ENCODE measurements around the gene NSUN7. TPM values are rescaled to one million over a fixed set of nuclear protein-coding genes. Genes with fewer than 3 reads are reported as not detected.
A peak's percentile ranks its signal among the peaks of the same experiment; 100 is the strongest.

NSUN7 gene
- total RNA-seq, 3 donors from 2014 or later (not counting 1 experiment from before 2014, with no cell fraction given), result 0.14 to 0.23 TPM; not detected in 1

DNA sequence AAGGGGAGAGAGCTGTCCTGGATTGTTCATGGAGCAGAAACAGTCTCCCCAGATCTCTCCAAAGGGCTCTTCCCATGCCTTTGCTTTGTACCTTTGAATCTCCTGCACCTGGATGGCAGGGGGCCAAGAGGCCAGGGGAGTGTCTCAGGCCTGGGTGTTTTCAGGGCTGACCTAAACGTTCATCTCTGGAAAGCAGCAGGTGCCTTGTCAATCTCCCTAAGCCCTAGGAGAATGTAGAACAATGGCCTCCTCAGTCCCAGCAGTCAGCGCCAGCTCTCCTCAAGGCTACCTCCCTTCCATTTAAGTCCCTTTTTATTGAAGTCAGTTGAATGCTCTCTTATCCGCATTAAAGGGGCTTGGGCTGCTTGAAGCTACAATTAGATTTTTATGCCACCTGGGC is 31.2 kb upstream of the NSUN7 start:
- H3K4me3 ChIP-seq (ENCODE audit: low read length), result no peak overlapping the region
- WGBS (ENCODE audit: insufficient coverage), result 86% methylated on average over 3 of the region's 3 CpGs
- intact Hi-C loops (cut with micrococcal nuclease), result no loop called here
- ATAC-seq, result no peak
- no peak for DNase-seq
- Mint-ChIP-seq H3K27me3 (ENCODE audit: low read depth in 2 of 2) (no peaks in the 10 kb centered on the region), H3K4me3 (no peak overlapping the region), H3K9me3 (no peaks in the 10 kb centered on the region), H3K36me3 (no peaks in the 10 kb centered on the region), H3K4me1 (no peaks in the 10 kb centered on the region), H3K27ac (no peak overlapping the region)
- no peaks in the 10 kb centered on the region for H3K27me3 ChIP-seq (ENCODE audit: control insufficient read depth, insufficient read depth, low read length)
- no peaks in the 10 kb centered on the region for H3K9me3 ChIP-seq (ENCODE audit: control insufficient read depth, insufficient read depth, low read length)
- peaks cover 8% of the 10 kb centered on the region for H3K4me1 ChIP-seq (ENCODE audit: control insufficient read depth, insufficient read depth, low read length)
- TF ChIP-seq, protein P1, sequence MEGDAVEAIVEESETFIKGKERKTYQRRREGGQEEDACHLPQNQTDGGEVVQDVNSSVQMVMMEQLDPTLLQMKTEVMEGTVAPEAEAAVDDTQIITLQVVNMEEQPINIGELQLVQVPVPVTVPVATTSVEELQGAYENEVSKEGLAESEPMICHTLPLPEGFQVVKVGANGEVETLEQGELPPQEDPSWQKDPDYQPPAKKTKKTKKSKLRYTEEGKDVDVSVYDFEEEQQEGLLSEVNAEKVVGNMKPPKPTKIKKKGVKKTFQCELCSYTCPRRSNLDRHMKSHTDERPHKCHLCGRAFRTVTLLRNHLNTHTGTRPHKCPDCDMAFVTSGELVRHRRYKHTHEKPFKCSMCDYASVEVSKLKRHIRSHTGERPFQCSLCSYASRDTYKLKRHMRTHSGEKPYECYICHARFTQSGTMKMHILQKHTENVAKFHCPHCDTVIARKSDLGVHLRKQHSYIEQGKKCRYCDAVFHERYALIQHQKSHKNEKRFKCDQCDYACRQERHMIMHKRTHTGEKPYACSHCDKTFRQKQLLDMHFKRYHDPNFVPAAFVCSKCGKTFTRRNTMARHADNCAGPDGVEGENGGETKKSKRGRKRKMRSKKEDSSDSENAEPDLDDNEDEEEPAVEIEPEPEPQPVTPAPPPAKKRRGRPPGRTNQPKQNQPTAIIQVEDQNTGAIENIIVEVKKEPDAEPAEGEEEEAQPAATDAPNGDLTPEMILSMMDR (IDR thresholded peaks at IDR 0.05), result no peak
- no peak overlapping the region for H3K27ac ChIP-seq (ENCODE audit: low read length)
- H3K36me3 ChIP-seq (ENCODE audit: control insufficient read depth, insufficient read depth, low read length), result no peaks in the 10 kb centered on the region

DNA sequence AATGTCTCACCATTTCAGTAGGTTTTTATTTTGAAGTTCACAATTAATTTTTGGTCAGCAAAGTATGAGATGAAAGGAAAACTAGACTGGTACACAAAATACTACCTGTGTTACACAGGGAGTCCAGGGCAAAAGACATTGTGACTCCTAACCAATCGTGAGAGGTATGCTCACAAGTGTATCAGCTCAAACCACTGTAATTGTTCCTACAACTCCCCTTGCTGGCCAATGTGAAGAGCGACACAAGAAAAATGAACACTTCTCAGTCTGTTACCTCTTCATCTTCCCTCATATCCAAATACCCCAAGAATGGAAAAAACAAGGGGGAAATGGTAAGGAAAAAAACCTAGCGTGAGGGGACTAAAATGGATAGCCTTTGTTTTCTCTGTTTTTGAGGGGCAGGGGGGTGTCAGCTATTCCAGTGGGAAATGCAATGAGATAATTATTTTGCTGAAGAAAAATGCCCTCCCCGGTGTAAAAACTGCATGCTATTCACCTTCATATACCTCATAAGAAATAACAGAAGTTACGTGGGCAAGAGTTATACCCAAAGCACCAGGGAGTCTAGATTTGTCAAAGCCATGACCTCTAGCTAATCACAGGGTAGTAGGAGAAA is 30.6 kb upstream of the NSUN7 start:
- Mint-ChIP-seq H3K27ac (no peak overlapping the region), H3K9me3 (no peaks in the 10 kb centered on the region), H3K27me3 (ENCODE audit: low read depth in 2 of 2) (no peaks in the 10 kb centered on the region), H3K4me3 (no peak overlapping the region), H3K36me3 (no peaks in the 10 kb centered on the region), H3K4me1 (no peaks in the 10 kb centered on the region)
- Histone ChIP-seq H3K4me1 (ENCODE audit: control insufficient read depth, insufficient read depth, low read length) (peaks cover 8% of the 10 kb centered on the region), H3K36me3 (ENCODE audit: control insufficient read depth, insufficient read depth, low read length) (no peaks in the 10 kb centered on the region), H3K9me3 (ENCODE audit: control insufficient read depth, insufficient read depth, low read length) (no peaks in the 10 kb centered on the region), H3K27me3 (ENCODE audit: control insufficient read depth, insufficient read depth, low read length) (no peaks in the 10 kb centered on the region), H3K27ac (ENCODE audit: low read length) (no peak overlapping the region), H3K4me3 (ENCODE audit: low read length) (no peak overlapping the region)
- ATAC-seq (no peak), DNase-seq (peak in 1 of 2 donors; percentile 34)
- intact Hi-C loops (cut with micrococcal nuclease), result no loop called here
- TF ChIP-seq, protein P1 (IDR thresholded peaks at IDR 0.05), result no peak
- 41% methylated on average over 3 of the region's 5 CpGs for WGBS (ENCODE audit: insufficient coverage)

DNA sequence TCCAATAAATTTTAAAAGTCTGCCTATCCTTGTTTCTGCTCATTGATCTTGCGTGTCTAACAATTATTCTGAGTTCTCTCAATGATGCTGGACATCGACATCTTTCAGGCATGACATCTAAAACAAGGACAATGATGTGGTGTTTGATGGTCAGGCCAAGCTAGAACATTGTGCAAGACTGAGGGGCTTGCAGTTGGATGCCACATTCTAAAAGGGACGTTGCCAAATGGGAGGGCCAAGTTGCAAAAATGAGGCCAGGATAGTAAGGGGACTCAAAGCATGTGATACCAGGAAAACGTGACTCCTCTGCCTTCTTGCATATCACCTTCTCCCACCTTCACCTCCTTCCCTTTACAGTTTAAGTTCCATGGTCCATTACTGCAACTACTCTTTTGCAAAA is 29.4 kb upstream of the NSUN7 start:
- H3K4me3 ChIP-seq (ENCODE audit: low read length), result no peak overlapping the region
- no peaks in the 10 kb centered on the region for H3K4me1 Mint-ChIP-seq
- no peak for DNase-seq
- no peak overlapping the region for H3K27ac ChIP-seq (ENCODE audit: low read length)
- WGBS (ENCODE audit: insufficient coverage), result 85% methylated on average over 4 of the region's 4 CpGs
- H3K27me3 Mint-ChIP-seq (ENCODE audit: low read depth in 2 of 2), result no peaks in the 10 kb centered on the region
- TF ChIP-seq, protein P1 (IDR thresholded peaks at IDR 0.05), result no peak
- no peak for ATAC-seq
- H3K36me3 Mint-ChIP-seq, result no peaks in the 10 kb centered on the region
- H3K4me3 Mint-ChIP-seq, result no peak overlapping the region
- H3K9me3 ChIP-seq (ENCODE audit: control insufficient read depth, insufficient read depth, low read length), result no peaks in the 10 kb centered on the region
- peaks cover 8% of the 10 kb centered on the region for H3K4me1 ChIP-seq (ENCODE audit: control insufficient read depth, insufficient read depth, low read length)
- H3K27me3 ChIP-seq (ENCODE audit: control insufficient read depth, insufficient read depth, low read length), result no peaks in the 10 kb centered on the region
- H3K36me3 ChIP-seq (ENCODE audit: control insufficient read depth, insufficient read depth, low read length), result no peaks in the 10 kb centered on the region
- H3K9me3 Mint-ChIP-seq, result no peaks in the 10 kb centered on the region
- intact Hi-C loops (cut with micrococcal nuclease), result no loop called here
- H3K27ac Mint-ChIP-seq, result no peak overlapping the region

DNA sequence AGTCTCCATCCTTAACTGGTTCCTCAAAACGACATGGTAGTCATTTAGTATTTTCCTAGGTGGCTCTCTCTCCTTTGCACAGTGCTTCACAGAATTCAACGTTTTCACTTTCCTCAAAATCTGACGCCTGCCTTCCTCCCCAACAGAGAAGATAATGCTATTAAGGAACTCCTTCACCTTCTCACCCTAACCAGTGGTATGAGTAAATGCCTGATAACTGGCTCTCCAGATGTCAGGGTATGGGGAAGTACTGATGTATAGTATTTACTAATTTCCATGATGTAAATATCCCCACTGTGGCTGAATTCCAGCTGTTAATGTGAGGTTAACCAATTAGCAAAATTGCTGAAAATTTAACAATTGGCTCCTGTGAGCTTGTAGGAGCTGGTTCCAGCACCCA is 28.8 kb upstream of the NSUN7 start:
- Mint-ChIP-seq H3K27ac (no peak overlapping the region), H3K27me3 (ENCODE audit: low read depth in 2 of 2) (no peaks in the 10 kb centered on the region), H3K4me1 (no peaks in the 10 kb centered on the region), H3K36me3 (no peaks in the 10 kb centered on the region), H3K9me3 (no peaks in the 10 kb centered on the region), H3K4me3 (no peak overlapping the region)
- no peak for DNase-seq
- WGBS (ENCODE audit: insufficient coverage), result 18% methylated on average over 3 of the region's 3 CpGs
- Histone ChIP-seq H3K27me3 (ENCODE audit: control insufficient read depth, insufficient read depth, low read length) (no peaks in the 10 kb centered on the region), H3K4me1 (ENCODE audit: control insufficient read depth, insufficient read depth, low read length) (peaks cover 8% of the 10 kb centered on the region), H3K9me3 (ENCODE audit: control insufficient read depth, insufficient read depth, low read length) (no peaks in the 10 kb centered on the region), H3K27ac (ENCODE audit: low read length) (no peak overlapping the region), H3K36me3 (ENCODE audit: control insufficient read depth, insufficient read depth, low read length) (no peaks in the 10 kb centered on the region), H3K4me3 (ENCODE audit: low read length) (no peak overlapping the region)
- intact Hi-C loops (cut with micrococcal nuclease), result no loop called here
- no peak for ATAC-seq
- TF ChIP-seq, protein P1 (IDR thresholded peaks at IDR 0.05), result no peak
